ENCODE results near the gene MZF1.

DNA sequence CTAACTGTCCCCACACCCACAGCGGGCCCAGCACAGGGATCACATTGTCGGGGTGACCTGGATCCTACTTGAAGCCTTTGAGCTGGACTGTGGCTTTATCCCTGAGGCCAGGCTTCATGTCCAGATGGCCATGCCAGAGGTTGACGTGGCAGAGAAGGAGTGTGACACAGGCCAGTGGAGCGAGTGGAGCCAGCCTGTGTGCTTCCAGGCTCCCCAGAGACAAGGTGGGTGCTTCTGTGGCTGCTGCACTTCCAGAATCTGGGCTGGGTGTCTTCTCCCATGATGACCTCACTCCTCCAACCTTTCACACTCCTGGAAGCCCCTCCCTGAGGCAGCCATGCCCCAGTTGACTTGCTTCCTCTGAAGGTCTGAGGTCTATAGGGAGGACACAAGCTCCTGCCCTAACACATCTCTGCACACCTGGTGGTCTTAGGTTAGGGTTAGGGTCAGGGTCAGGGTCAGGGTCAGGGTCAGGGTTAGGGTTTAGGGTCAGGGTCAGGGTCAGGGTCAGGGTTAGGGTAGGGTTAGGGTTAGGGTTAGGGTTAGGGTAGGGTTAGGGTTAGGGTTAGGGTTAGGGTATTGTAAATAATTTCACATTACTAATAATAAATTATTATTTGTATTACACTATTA is 13.1 kb upstream of the MZF1 start:
- TF ChIP-seq CTCF (IDR thresholded peaks at IDR 0.05; ENCODE audit: extremely low read depth in 1 of 2, insufficient read depth in 1 of 2, low read depth in 1 of 2, low read length in 2 of 2) (no peak), EZH2 (IDR thresholded peaks at IDR 0.05; ENCODE audit: borderline replicate concordance, low read depth, low read length, severe bottlenecking) (no peak), POLR2AphosphoS5 (IDR thresholded peaks at IDR 0.05; ENCODE audit: insufficient read depth, low read depth, low read length) (no peak)
